ENCODE data around the gene SARS2.
"Not testable (repeated sequence)": the region's sequence is repeated elsewhere in the genome, so short reads cannot be mapped to it uniquely, and the experiment has no call there.

SARS2 gene, protein sequence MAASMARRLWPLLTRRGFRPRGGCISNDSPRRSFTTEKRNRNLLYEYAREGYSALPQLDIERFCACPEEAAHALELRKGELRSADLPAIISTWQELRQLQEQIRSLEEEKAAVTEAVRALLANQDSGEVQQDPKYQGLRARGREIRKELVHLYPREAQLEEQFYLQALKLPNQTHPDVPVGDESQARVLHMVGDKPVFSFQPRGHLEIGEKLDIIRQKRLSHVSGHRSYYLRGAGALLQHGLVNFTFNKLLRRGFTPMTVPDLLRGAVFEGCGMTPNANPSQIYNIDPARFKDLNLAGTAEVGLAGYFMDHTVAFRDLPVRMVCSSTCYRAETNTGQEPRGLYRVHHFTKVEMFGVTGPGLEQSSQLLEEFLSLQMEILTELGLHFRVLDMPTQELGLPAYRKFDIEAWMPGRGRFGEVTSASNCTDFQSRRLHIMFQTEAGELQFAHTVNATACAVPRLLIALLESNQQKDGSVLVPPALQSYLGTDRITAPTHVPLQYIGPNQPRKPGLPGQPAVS

DNA sequence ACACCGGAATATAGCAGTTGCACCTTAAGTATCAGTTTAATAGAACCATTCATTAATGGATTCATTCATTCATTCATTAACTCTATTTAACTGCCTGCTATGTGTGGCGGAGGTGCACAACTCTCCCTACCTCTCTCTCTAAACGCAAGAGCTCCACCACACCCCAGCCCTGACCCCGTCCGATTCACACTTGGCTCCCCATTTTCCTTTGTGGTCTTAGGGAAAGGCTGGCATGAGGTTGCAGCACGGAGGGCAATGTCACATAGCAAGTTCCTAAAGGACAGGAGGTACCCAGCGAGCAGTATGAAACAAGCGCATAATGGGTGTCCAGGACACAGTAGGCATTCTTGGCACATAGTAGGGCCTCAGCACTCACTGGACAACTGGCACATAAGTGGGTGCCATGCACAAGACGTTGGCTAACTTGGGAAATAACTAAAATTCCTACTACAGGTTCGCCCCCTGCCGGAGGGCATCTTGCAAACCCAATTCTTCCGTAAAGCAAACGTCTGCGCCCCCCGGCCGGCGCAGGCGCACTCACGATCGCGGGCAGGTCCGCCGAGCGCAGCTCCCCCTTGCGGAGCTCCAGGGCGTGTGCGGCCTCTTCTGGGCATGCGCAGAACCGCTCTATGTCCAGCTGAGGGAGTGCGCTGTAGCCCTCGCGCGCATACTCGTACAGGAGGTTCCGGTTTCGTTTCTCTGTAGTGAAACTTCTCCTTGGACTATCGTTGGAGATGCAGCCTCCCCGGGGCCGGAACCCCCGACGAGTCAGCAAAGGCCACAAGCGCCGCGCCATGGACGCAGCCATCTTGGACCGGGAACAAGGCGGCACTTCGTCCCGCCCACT lies at the start of gene SARS2:
TSS of gene SARS2 (minus strand) at position 835 of the 847 bp plus-strand sequence. CDS start at position 808, 27 bp downstream.
- peak; percentile 90 for DNase-seq (ENCODE audit: low read depth, low spot score)

DNA sequence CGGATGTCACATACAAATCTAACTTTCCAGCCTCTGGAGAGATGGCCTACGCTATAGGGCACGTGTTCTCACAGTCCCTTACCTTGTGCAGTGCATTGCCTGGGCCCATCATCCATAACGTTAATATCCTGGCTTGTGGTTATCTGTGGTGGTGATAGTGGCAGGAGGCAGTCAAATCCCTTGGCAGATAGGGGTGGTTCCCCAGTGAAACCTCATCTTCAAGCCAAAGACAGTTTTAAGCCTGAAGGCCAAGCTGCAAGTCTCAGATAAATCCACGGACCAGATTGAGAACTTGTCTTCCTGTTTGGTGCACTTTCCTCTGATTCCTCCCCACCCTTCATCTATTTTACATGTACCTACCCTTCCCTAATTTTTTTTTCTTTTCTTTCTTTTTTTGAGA lies 49.2 kb upstream of the SARS2 start:
- DNase-seq (ENCODE audit: low read depth, low spot score) = no peak

DNA sequence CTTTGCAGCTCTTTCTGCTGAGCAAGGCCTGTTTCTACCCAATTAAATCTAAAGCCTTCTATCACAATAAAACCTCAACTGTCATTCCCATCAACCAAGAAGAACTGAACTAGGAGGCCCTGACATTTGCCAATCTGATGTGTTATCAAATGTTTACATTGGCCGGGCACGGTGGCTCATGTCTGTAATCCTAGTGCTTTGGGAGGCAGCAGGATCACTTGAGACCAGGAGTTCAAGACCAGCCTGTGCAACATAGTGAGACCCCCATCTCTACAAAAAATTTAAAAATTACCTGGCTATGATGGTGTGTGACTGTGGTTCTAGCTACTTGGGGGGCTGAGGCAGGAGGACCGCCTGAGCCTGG lies 47.7 kb upstream of the SARS2 start:
- DNase-seq (ENCODE audit: low read depth, low spot score) = no peak

DNA sequence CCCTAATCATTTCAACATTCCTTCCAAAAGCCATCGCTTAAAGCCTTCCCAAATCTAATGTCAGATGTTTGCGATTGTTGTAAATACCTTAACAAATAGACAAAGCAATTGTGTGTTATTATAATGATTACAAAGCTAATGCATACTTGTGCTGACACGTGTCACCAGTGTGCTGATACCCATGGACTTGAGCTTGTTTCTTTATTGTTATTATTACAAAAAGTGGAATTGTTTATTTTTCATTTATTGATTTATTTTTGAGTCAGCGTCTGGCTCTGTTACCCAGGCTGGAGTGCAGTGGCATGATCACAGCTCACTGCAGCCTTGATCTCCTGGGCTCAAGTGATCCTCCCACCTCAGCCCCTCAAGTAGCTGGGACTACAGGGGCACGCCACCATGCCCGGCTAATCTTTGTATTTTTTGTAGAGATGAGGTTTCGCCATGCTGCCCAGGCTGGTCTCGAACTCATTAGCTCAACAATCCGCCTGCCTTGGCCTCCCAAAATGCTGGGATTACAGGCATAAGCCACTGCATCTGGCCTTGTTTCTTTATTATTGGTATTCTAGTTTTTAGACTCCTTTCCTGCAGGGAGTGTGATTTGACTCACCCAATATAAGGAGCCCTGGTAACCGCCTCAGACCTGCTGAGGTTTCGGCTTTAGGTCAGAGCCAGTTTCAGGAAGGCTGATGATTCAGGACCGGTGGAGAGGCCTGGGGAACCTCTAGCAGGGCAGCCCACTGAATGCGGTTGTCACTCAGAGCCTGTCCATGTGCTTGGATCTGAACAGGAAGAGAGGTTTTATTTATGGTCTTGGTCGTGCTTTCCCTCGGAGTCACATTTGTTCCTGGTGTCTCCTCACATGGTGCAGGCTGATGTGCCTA lies 47.1 kb upstream of the SARS2 start:
- DNase-seq (ENCODE audit: low read depth, low spot score) = no peak

DNA sequence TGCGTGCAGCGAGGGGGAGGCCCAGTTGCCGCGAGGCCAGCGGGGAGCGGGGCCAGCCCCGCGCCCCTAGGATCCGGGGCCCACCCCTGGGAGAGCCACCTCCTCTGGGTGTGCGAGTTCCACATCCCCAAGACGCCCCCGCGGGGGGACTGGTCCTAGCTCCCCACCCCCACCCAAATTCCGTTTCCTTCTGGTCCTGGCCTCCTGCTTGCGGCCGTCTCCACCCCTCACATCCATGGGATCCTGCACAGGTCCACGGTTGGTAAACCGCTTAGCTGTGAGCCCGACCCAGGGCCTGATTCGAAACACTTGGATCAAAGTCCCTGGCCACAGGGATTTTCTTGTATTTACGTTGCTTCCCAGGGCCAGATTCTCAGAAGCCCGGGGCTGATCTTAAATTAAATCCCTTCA lies 45.3 kb upstream of the SARS2 start:
- DNase-seq (ENCODE audit: low read depth, low spot score) = no peak

DNA sequence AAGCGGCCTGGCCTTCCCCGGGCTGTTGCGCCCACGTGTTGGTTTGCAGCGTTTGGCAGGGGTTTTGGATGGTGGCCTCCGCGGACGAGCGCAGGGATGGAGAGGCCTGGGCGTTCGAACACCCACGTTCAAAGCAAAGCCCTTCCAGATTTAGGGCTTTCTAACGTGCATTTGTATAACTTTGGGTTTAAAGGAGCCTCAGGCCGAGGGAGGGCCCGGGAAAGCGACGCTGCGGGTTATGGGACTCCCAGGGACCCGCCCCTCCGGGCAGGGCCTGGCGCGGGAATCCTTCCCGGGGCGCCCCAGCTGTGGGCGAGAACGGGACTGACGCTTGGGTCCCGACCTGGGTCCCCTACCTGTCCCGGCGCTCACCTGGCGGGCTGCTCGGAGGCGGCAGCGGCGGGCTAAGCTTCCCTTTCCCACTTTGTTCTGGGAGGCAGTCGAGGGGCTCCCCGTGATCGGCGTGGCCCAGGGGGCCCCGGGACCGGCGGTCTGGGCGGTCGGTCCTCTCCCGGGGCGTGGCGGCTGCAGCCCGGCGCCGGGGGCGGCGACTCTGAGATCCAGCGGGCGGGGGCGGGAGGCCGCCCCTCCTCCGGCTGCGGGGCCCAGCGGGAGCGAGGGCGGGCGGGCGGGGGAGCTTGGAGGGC lies 44.8 kb upstream of the SARS2 start, which contains the start of gene FBXO17:
TSS of gene FBXO17 (minus strand) at position 529 of the 647 bp plus-strand sequence. CDS start 25,423 bp downstream, outside the sequence.
- no peak for DNase-seq (ENCODE audit: low read depth, low spot score)

DNA sequence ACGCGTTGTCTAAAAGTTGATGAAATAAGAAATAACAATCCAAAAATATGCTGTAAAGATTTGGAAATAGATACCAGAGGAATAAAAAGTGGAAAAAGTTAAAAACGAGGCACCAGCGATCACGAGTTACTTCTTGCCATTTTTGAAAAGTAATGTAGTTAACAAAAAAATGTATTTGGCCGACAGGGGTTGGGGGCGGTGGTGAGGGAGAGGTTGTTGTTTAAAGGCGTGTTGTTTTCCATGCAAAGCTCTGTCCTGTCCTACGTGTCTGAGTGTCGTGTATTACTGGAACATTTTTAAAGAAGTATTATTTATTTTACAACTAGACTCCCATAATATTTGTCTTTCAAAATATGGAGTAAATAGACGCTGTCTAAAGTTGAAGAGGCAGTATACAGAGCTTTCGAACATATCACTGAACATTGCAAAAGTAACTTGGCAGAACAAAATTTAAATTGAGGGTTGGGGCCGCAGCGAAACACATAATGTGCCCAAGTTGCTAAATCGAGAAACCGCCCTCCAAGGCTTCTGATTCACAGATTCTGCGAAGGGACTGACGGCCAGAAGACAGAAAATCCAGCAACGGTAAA lies 44.2 kb upstream of the SARS2 start:
- DNase-seq (ENCODE audit: low read depth, low spot score) = no peak

DNA sequence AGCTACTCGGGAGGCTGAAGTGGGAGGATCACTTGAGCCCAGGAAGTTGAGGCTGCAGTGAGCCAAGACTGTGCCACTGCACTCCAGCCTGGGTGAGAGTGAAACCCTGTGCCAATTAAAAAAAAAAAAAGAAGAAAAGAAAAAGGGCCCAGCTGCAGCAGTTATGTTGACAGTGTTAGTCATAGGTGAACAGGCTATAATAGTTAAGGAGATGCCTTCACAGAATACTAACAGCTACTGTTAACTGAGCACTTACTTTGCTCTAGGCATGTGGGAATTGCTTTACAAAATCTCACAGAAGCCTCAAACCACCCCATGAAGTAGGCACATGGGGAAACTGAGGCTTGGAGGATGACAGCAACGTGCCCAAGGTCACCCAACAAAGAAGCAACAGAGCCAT lies 41.1 kb upstream of the SARS2 start:
- DNase-seq (ENCODE audit: low read depth, low spot score) = no peak

DNA sequence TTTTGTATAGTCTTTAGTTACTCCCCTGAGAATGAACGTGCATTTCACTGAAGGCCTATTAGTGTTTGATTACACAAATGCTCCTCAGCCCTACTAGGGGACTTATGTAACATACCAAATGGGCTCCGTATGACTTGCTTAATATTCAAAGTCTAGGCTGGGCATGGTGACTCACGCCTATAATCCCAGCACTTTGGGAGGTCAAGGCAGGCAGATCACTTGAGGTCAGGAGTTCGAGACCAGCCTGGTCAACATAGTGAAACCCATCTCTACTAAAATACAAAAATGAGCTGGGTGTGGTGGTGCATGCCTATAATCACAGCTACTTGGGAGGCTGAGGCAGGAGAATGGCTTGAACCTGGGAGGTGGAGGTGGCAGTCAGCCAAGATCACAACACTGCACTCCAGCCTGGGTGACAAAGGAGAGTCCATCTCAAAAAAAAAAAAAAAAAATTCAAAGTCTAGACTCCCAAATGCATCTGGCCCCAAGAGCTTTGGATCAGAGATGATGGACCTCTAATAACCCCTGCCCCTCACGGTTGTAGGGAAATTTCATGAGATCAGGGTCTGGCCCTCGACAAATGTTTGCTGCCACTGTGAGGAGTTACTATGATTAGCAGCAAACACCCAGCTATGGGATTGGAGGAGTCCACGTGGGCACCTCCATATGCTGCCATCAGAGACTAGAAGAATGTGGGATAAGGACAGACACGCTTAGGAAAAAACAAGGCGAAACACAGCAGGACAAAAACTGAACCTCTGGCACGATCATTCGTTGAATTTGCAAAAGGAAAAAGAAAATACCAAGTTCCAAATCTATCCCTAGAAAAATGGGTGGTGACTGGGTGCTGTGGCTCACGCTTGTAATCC lies 40.3 kb upstream of the SARS2 start:
- DNase-seq (ENCODE audit: low read depth, low spot score) = no peak

DNA sequence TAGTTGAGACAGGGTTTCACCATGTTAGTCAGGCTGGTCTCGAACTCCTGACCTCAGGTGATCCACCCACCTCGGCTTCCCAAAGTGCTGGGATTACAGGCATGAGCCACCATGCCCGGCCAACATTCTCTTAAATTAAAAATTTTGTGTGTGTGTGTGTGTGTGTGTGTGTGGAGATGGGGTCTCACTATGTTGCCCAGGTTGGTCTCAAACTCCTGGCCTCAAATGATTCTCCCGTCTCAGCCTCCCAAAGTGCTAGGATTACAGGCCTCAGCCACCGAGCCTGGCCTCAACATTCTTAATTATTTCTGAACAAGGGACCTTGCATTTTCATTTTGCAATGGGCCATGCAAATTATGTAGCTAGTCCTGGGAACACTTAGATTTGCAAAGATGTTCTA lies 35.6 kb upstream of the SARS2 start:
- not testable (repeated sequence) for DNase-seq (ENCODE audit: low read depth, low spot score)

DNA sequence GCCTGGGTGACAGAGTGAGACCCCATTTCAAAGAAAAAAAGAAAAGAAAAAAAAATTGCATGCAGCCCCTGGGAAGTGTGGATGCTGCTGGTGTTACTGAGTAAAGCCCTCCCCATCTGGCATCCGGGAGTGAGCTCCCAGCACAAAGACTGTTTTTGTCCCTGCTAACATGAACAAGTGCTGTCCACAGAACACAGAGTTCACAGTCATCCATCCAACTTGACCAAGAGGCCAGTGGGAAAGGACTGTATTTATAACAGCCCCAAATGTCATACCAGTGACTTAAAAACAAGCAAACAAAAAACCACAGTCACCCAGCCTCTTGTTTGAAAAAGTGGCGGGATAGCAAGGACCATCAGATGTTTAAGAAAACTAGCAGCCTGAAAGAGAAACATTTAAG lies 34.2 kb upstream of the SARS2 start:
- no peak for DNase-seq (ENCODE audit: low read depth, low spot score)

DNA sequence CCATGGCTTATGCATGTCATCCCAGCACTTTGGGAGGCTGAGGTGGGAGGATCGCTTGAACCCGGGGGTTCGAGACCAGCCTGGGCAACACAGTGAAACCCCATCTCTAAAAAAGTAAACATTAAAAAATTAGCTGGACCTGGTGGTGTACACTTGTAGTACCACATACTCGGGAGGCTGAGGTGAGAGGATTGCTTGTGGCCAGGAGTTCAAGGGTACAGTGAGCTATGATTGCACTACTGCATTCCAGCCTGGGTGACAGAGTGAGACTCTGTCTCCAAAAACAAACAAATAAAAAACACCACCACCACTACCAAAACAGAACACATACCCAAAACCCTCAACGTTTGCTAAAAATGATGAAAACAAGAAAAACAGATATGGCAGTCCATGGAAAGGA lies 29.1 kb upstream of the SARS2 start:
- DNase-seq (ENCODE audit: low read depth, low spot score) = no peak

DNA sequence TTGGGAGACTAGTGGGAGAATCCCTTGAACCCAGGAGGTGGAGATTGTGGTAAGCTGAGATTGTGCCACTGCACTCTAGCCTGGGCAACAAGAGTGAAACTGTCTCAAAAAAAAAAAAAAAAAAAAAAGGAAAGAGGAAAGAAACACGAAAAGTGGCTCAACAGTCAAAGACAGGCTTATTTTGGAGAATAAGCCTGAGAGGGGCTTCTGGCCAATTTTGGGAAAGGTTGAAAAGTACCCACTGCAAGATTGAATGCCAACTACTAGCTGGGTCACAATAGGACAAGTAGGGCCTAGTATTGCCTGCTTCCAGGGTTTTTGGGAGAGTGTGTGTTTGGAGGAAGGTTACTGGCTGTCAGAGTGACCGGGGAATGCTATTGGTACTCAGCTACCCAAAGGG lies 27.7 kb upstream of the SARS2 start:
- DNase-seq (ENCODE audit: low read depth, low spot score) = no peak

DNA sequence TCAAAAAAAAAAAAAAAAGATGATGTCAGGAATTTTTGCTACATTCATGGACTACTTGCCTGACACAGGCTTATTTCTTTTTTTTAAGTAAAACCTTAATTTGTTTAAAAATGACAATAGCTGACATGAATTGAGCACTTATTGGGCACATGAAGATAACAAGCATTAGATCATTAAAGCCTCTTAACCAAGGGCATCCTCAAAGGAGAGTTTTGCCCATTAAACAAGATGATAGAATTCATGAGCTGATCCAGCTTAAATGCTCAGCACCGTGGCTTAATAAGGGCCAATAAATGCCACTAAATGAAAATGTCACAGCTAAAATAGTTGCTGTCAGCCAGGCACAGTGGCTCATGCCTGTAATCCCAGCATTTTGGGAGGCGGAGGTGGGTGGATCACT lies 25.7 kb upstream of the SARS2 start:
- DNase-seq (ENCODE audit: low read depth, low spot score) = no peak

DNA sequence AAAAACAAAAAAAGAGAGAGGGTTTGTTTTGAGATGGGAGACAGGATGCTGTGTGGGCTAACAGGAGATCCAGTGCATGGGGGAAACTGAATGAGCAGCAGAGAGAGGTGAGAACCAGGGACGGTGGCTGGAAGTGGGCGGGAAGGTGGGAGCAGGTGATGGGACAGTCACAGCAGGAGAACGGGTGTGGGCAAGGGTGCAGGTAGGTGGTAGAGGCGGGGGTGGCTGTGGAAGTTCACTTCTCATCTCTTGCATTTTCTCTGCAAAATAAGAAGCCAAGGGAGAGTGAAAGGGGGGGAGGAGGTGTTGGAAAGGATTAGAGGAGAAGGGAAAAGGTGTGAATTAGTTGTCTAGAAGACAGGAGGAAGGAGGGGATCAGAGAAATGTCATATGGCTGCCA lies 23.1 kb upstream of the SARS2 start:
- no peak for DNase-seq (ENCODE audit: low read depth, low spot score)

DNA sequence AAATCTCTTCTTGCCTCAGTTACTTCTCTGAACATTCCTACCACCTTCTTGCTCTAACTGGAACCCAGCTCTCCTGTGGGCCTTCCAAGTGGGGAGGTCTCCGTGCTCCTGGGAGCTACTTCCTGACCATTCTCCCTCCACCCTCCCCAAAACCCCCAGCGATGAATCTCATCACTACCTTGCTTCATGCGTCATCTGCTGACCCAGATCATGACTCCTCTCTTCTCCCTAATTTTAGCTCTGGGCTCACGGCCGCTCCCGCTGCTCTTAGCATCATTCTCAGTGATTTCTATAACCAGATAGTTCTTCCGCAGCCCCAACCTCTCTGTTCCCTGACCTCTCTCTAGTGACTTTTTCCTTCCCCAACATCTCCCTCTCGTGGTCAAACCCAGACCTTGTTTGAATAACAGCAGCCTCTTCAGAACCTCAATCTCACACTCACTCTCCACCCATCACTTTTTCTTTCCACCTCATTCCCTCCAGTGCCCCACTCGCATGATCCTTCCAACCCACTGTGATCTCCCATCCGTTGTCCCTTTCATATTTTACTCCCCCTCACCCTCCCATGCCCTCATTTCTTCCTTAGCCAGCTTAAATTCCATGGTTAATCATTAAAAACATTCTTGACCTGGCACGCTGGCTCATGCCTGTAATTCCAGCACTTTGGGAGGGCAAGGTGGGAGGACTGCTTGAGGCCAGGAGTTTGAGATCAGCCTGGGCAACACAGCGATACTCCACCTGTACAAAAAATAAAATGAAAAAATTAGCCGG lies 22.0 kb upstream of the SARS2 start:
- no peak for DNase-seq (ENCODE audit: low read depth, low spot score)

DNA sequence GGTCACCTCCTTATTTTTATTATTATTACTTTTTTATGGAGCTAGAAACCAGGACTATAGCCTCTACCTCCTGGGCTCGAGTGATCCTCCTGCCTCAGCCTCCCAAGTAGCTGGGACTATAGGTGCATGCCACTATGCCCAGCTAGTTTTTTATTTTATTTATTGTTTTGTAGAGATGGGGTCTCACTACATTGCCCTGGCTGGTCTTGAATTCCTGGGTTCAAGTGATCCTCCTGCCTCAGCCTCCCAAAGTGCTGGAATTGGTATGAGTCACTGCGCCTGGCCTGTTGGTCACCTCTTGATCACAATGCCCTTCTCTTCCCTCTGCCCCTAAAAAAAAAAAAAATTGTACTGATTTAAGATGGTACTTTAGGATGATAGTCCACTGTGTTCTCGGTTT lies 20.6 kb upstream of the SARS2 start:
- DNase-seq (ENCODE audit: low read depth, low spot score) = no peak

DNA sequence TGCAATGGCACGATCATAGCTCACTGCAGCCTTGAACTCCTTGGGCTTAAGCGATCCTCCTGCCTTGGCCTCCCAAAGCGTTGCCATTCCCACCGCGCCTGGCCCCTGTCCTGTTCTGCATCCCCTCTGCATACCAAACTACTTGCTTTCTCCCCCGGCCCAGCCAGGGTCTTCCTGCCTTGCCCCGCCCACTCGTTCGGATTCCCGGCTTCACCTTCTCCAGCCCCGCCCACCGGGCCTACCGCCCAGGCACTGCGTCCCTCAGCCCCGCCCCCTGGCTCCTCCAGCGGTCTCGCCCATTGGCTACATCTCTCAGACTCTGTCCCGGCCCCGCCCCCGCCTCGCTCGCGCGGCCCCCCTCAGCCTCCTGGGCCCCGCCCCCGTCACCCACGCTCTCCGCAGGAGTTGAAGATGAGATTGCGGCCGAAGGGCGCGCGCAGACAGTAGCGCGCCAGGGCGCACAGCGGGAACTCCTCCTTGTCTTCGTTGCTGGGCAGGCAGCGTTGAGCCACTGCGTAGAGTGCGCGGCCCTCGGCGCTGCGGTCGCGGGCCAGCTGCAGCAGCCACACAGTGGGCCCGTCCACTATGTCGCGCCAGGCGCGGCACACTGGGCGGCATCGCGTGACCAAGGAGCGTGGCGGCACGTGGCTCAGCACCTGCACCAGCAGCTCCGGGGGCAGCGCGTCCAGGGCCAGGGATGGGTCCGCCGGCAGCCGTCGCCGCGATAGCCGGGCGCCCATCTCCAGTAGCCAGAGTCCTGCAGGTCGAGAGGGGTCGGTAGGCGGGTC lies 19.2 kb upstream of the SARS2 start:
- DNase-seq (ENCODE audit: low read depth, low spot score) = peak; percentile 37
